ENCODE data around the gene RAB44.

- TF ChIP-seq CTCF (IDR thresholded peaks at IDR 0.05) (no peak), POLR2A (IDR thresholded peaks at IDR 0.05) (no peak)
Observed at GRCh38 chr6:36671687-36672375, 25.8 kb upstream of the RAB44 start.
